Pancreas (tissue), 10 donors: ENCODE results near the gene IFRD2. TPM values are rescaled to one million over a fixed set of nuclear protein-coding genes. Genes with fewer than 3 reads are reported as not detected.

Experiments
- ATAC-seq, 4 donors: fragments of 200-7000 bp; cut with Tn5 transposase; one replicate each; pipeline versions ENCODE4 v1.8.0 to v1.9.1; 2020; ENCODE audit warnings: mild to moderate bottlenecking in 4 of 4, moderate library complexity in 4 of 4
- DNase-seq, 6 donors: peaks; one replicate each; pipeline ENCODE4 v3.0.0-alpha.2; 2020
- FAIRE-seq: peaks from 2 replicates; lab custom pipeline; 2012; peaks lifted over from hg19 to GRCh38; lab: Jason Lieb, UNC
- H3K27ac ChIP-seq, 4 donors: fragments of 200-600 bp; sonication (generic); 1 replicate in 3 of 4; 2 replicates in 1 of 4; pipeline versions ENCODE4 v1.5.0 to v1.8.0; 2020
- H3K27me3 ChIP-seq, 4 donors: fragments of 200-600 bp; one replicate each; pipeline ENCODE4 v1.8.0; 2021
- H3K36me3 ChIP-seq, 3 donors: fragments of 200-600 bp; sonication (generic) in 1 of 3; one replicate each; pipeline versions ENCODE4 v1.5.0 to v1.8.0; 2020 to 2021
- H3K4me1 ChIP-seq, 3 donors: fragments of 200-600 bp; one replicate each; pipeline ENCODE4 v1.8.0; 2021
- H3K4me3 ChIP-seq, 4 donors: fragments of 200-600 bp; sonication (generic) in 2 of 4; one replicate each; pipeline versions ENCODE4 v1.5.0 to v1.8.0; 2020 to 2021
- H3K9me3 ChIP-seq, 4 donors: fragments of 200-600 bp; one replicate each; pipeline ENCODE4 v1.8.0; 2021
- WGBS, 2 donors: extraction: QIAGEN DNeasy Blood & Tissue Kit; methylation state at CpG; one replicate each; pipeline ENCODE4 v1.1.7; 2013; 5-methylcytosine and 5-hydroxymethylcytosine counted together
- intact Hi-C, 3 donors: fragments of 100-400 bp; cut with DNase I; formaldehyde crosslinking; loops; one replicate each; pipeline versions ENCODE4 v1.11.1 to v1.14.2; 2022
- polyA plus RNA-seq, 2 donors: library from polyadenylated mRNA; stranded (reverse); fragments of 200-250 nt; gene quantifications; one replicate each; pipeline ENCODE4 v1.2.3, GENCODE V29; 2013
- total RNA-seq, 6 donors: library from RNA; stranded (reverse); fragmentation: NEBNext Ultra II Directional in 4 of 6; extraction: Animal tissue kit (Norgen Biotek cat#: 25700) in 4 of 6; gene quantifications; one replicate each; pipeline versions ENCODE4 v1.2.1 to v1.2.4, GENCODE V29; 2021 to 2023
- TF ChIP-seq, protein P1 (sequence below), 4 donors: fragments of 200-600 bp; sonication (generic) in 3 of 4; IDR thresholded peaks; one replicate each; pipeline versions ENCODE4 v1.5.0 to v1.8.0; 2021; ENCODE audit warnings: antibody characterized with exemption in 4 of 4
- donor health status: healthy with polysubstance abuse.
- donor health status: DM: no; HTN: no; CAD: no; lungs with moderate emphysema.
- donor health status: DM: no; HTN: no; CAD: no.
- donor health status: control.
- donor health status: control.
- donor health status: Bipolar disorder and iron deficiency.
- donor health status: DM: yes; HTN: yes; CAD: no.
- donor health status: DM: no; HTN: no; CAD: no.
- donor health status: DM: no; HTN: no; CAD: no.
- donor health status: DM: yes; HTN: yes; CAD: no.

The IFRD2 gene
- total and polyA plus RNA-seq, 8 donors = 47.1 to 117 (median 59.5) TPM

DNA sequence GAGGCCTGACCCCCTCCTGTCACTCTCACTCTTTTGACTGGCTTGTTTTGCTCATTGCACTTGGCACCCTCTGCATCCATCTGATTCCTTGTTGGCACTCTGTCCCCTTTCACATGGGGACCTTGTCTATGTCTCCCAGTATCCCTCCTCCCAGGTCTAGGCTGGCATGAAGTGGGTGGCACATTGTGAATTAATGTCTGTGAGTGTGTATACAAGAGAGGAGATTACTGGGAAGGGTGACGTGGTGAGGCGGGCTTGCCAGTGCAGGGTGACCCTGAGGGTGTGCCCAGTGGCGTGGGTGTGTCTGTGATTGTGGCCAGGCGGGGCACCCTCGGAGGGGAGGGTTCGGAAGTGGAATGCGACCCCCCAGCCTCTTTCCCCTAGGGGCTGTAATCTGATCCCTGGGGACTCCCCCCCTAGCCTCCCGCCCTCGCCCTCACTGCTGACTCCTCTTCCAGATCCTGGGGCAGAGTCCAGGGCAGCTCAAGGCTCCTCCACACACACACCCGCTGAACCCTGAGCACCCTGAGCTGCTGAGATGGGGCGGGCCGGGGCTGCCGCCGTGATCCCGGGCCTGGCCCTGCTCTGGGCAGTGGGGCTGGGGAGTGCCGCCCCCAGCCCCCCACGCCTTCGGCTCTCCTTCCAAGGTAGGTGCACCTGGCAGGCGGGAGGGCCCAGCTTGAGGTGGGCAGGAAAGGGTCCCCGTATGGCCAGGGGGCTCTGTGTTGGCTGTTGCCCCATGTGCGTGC, 23.4 kb downstream of the IFRD2 start, which contains the start of gene SEMA3B:
Gene SEMA3B, plus strand, starts transcription at position 445 of the 749 bp plus-strand sequence. Its CDS starts 94 bp downstream, at position 539.
- Histone ChIP-seq H3K4me1 (peaks cover 25 to 49% (median 29%) of the 10 kb centered on the region in 3 donors), H3K27me3 (no peaks in the 10 kb centered on the region), H3K4me3 (peak within 1 kb of the TSS; percentile 21 to 58 (median 44)), H3K27ac (peak within 1 kb of the TSS; percentile 87 to 94 (median 90)), H3K9me3 (no peaks in the 10 kb centered on the region), H3K36me3 (no peaks in the 10 kb centered on the region)
- ATAC-seq = peak; percentile 71 to 77 (median 74)
- no peak for FAIRE-seq
- intact Hi-C loops = no loop called here
- TF ChIP-seq, protein P1, sequence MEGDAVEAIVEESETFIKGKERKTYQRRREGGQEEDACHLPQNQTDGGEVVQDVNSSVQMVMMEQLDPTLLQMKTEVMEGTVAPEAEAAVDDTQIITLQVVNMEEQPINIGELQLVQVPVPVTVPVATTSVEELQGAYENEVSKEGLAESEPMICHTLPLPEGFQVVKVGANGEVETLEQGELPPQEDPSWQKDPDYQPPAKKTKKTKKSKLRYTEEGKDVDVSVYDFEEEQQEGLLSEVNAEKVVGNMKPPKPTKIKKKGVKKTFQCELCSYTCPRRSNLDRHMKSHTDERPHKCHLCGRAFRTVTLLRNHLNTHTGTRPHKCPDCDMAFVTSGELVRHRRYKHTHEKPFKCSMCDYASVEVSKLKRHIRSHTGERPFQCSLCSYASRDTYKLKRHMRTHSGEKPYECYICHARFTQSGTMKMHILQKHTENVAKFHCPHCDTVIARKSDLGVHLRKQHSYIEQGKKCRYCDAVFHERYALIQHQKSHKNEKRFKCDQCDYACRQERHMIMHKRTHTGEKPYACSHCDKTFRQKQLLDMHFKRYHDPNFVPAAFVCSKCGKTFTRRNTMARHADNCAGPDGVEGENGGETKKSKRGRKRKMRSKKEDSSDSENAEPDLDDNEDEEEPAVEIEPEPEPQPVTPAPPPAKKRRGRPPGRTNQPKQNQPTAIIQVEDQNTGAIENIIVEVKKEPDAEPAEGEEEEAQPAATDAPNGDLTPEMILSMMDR (IDR thresholded peaks at IDR 0.05) = no peak
- peak; percentile 84 to 95 (median 94) for DNase-seq
- WGBS, 2 donors = 11 to 12% methylated on average over 21 of the region's 21 CpGs

DNA sequence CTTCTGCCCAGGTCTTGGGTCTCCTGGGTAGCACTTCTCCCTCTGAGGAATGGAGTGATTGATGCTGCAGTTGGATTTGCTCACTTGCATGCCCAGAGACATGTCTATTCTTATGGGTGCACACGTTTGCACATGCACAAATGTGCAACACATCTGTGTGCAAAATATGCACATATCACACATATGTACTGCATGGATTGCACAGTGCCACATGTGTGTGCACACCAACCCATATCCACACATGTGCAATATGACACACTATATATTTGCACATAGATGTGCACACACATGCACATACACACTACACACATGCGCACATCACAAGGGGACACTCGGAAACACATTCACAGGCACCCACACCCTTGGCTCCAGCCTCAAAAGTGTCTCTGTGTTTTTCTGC, 24.0 kb downstream of the IFRD2 start:
- 25 to 28% methylated on average over 3 of the region's 3 CpGs for WGBS, 2 donors
- FAIRE-seq = no peak

DNA sequence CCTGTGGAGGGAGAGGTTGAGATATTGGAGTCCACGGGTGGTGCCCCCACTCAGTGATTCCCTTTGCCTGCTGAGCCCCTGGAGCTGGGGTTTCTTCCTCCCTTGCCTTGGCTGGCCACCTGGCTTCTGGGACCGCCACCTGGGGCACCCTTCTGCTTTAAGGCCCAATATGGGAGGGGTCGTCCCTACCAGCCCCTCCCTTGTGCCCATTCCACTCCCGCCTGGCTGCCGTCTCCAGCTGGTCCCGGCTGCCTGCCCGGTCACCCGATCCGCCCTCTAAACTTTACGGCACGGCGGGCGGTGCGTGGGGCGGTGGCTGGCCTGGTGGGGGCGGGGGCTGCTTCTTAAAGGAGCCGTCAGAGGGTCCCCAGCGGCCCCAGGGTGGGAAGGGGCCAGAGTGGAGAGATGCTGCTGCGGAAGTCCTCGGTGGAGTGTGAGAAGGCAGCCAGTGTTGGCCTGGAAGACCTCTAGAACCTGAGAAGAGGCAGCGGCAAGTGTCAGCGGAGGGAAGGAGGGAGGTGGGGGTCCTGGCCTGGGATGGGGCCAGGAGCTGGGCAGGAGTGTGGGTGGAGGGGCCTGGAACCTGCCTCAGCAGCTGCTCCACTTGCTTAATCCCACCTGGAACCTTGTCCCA, 24.8 kb downstream of the IFRD2 start:
- peaks cover 25 to 41% (median 25%) of the 10 kb centered on the region in 3 donors for H3K4me1 ChIP-seq
- TF ChIP-seq, protein P1 (IDR thresholded peaks at IDR 0.05) = no peak
- FAIRE-seq = no peak
- no peaks in the 10 kb centered on the region for H3K36me3 ChIP-seq
- H3K27me3 ChIP-seq = no peaks in the 10 kb centered on the region
- 9 to 11% methylated on average over 22 of the region's 22 CpGs for WGBS, 2 donors
- no peaks in the 10 kb centered on the region for H3K9me3 ChIP-seq
- intact Hi-C loops = no loop called here
- peak overlapping the region; percentile 87 to 94 (median 90) for H3K27ac ChIP-seq
- peak; percentile 40 to 59 (median 46) for ATAC-seq
- peak; percentile 70 to 92 (median 80) for DNase-seq
- peak overlapping the region; percentile 6 to 52 (median 32) for H3K4me3 ChIP-seq

More for the DNA sequence above, 24.0 kb downstream of the IFRD2 start:
- no peak for DNase-seq
- Histone ChIP-seq H3K4me3 (peak overlapping the region in 2 of 4 donors; percentile 49 to 58), H3K27ac (peak overlapping the region; percentile 87 to 94 (median 90)), H3K36me3 (no peaks in the 10 kb centered on the region), H3K9me3 (no peaks in the 10 kb centered on the region), H3K4me1 (peaks cover 25 to 45% (median 29%) of the 10 kb centered on the region in 3 donors), H3K27me3 (no peaks in the 10 kb centered on the region)
- intact Hi-C loops = no loop called here
- no peak for ATAC-seq
- TF ChIP-seq, protein P1 (IDR thresholded peaks at IDR 0.05) = no peak

DNA sequence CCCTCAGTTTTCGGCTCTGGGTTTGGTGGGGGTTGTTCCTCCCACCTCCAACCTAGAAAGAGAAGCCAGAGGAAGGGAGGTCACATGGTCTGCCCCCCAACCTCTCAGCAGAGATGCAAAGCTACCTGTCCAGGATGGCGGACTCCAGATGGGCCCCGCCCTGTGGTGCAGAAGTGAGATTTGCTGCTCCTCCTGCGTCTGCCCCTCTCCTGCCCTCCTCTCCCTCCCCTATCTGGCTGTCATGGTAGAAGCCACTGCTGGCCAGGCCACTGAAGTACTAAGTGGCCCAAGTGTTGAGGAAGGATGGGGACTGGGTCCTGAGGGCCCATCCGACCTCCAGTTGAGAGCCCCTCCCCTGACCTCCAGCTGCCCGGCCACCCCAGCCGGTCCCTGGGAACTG, 25.4 kb downstream of the IFRD2 start:
- TF ChIP-seq, protein P1 (IDR thresholded peaks at IDR 0.05) = no peak
- Histone ChIP-seq H3K36me3 (no peaks in the 10 kb centered on the region), H3K9me3 (no peaks in the 10 kb centered on the region), H3K27ac (peak overlapping the region; percentile 87 to 94 (median 90)), H3K4me1 (peaks cover 23 to 41% (median 25%) of the 10 kb centered on the region in 3 donors), H3K27me3 (no peaks in the 10 kb centered on the region), H3K4me3 (peak overlapping the region; percentile 6 to 52 (median 32))
- no peak for FAIRE-seq
- peak in 2 of 6 donors; percentile 28 to 44 for DNase-seq
- ATAC-seq = no peak
- intact Hi-C loops = no loop called here
- 42 to 48% methylated on average over 7 of the region's 7 CpGs for WGBS, 2 donors
